ENCODE results near the gene SEMA3A. TPM values are rescaled to one million over a fixed set of nuclear protein-coding genes. Genes with fewer than 3 reads are reported as not detected.

Gene SEMA3A
- total RNA-seq, 1 experiment from 2014 or later = 43.3 TPM

- no TSS peak for BruUV-seq (replicated peaks)
- CTCF ChIA-PET = no interaction called here
- POLR2A ChIA-PET = no interaction called here
- DNase-seq (ENCODE audit: low read depth, low spot score) (no peak), ATAC-seq (no peak)
- Histone ChIP-seq H3K36me3 (ENCODE audit: control insufficient read depth, insufficient read depth, low read length) (no peaks in the 10 kb centered on the region), H3K27ac (ENCODE audit: low read length) (peak overlapping the region; percentile 69; the same call in 1 of the 2 replicates), H3K4me3 (ENCODE audit: low read depth in 2 of 2, low read length in 2 of 2) (no peak overlapping the region), H3K4me1 (ENCODE audit: control insufficient read depth, insufficient read depth, low read length) (peaks cover 17% of the 10 kb centered on the region), H3K9me3 (ENCODE audit: control insufficient read depth, insufficient read depth, low read depth, low read length) (no peaks in the 10 kb centered on the region), H3K27me3 (ENCODE audit: control insufficient read depth, insufficient read depth, low read length) (no peaks in the 10 kb centered on the region)
- intact Hi-C loops (cut with micrococcal nuclease; ENCODE audit: unreplicated experiment) = no loop called here
- in situ Hi-C loops (cut with HindIII; ENCODE audit: low pct_unique_long_range_greater_than_20kb, low sequenced_read_pairs) = no loop called here
- no peak for TF ChIP-seq TCF7L2 (IDR thresholded peaks at IDR 0.05; ENCODE audit: low read depth, low read length)
- TF ChIP-seq POLR2AphosphoS5 (IDR thresholded peaks at IDR 0.05; ENCODE audit: low read depth, low read length) = no peak
- TF ChIP-seq, protein P1, sequence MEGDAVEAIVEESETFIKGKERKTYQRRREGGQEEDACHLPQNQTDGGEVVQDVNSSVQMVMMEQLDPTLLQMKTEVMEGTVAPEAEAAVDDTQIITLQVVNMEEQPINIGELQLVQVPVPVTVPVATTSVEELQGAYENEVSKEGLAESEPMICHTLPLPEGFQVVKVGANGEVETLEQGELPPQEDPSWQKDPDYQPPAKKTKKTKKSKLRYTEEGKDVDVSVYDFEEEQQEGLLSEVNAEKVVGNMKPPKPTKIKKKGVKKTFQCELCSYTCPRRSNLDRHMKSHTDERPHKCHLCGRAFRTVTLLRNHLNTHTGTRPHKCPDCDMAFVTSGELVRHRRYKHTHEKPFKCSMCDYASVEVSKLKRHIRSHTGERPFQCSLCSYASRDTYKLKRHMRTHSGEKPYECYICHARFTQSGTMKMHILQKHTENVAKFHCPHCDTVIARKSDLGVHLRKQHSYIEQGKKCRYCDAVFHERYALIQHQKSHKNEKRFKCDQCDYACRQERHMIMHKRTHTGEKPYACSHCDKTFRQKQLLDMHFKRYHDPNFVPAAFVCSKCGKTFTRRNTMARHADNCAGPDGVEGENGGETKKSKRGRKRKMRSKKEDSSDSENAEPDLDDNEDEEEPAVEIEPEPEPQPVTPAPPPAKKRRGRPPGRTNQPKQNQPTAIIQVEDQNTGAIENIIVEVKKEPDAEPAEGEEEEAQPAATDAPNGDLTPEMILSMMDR (IDR thresholded peaks at IDR 0.05) = no peak
- TF ChIP-seq SIN3A (IDR thresholded peaks at IDR 0.05; ENCODE audit: borderline replicate concordance, insufficient read depth, low read depth, low read length) = no peak
- no peak for TF ChIP-seq REST (IDR thresholded peaks at IDR 0.05; ENCODE audit: insufficient read depth in 1 of 2, low read depth in 2 of 2, low read length in 1 of 2)
Measured at GRCh38 chr7:84144480-84144879, 50.1 kb downstream of the SEMA3A start.

DNA sequence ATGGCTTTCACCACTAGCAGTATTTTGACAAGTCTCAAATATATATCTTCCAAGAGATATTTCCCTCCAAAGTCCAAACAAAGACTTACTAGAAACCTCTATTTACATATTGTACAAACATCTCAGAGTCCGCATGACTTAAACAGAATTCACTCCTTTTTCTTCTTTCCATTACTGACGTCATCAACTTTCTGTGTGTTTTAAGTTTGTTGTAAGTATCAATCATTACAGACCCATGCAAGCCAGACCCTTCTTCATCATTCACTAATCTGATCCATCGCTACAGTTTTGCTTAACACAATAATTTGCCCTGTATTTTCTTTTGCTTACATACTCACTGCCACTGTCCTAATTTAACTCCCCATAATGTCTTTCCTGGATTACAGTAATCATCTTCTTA is 51.9 kb downstream of the SEMA3A start:
- in situ Hi-C loops (cut with HindIII; ENCODE audit: low pct_unique_long_range_greater_than_20kb, low sequenced_read_pairs) = no loop called here
- no peaks in the 10 kb centered on the region for H3K9me3 ChIP-seq (ENCODE audit: control insufficient read depth, insufficient read depth, low read depth, low read length)
- H3K27ac ChIP-seq (ENCODE audit: low read length) = peak overlapping the region; percentile 12; the same call in 1 of the 2 replicates
- H3K4me1 ChIP-seq (ENCODE audit: control insufficient read depth, insufficient read depth, low read length) = peaks cover 19% of the 10 kb centered on the region
- CTCF ChIA-PET = no interaction called here
- H3K36me3 ChIP-seq (ENCODE audit: control insufficient read depth, insufficient read depth, low read length) = no peaks in the 10 kb centered on the region
- H3K4me3 ChIP-seq (ENCODE audit: low read depth in 2 of 2, low read length in 2 of 2) = no peak overlapping the region
- intact Hi-C loops (cut with micrococcal nuclease; ENCODE audit: unreplicated experiment) = no loop called here
- POLR2A ChIA-PET = no interaction called here
- TF ChIP-seq SIN3A (IDR thresholded peaks at IDR 0.05; ENCODE audit: borderline replicate concordance, insufficient read depth, low read depth, low read length) (no peak), REST (IDR thresholded peaks at IDR 0.05; ENCODE audit: insufficient read depth in 1 of 2, low read depth in 2 of 2, low read length in 1 of 2) (no peak), POLR2AphosphoS5 (IDR thresholded peaks at IDR 0.05; ENCODE audit: low read depth, low read length) (no peak), TCF7L2 (IDR thresholded peaks at IDR 0.05; ENCODE audit: low read depth, low read length) (no peak)
- TF ChIP-seq, protein P1 (IDR thresholded peaks at IDR 0.05) = no peak
- no peak for ATAC-seq
- DNase-seq (ENCODE audit: low read depth, low spot score) = no peak
- no TSS peak for BruUV-seq (replicated peaks)
- no peaks in the 10 kb centered on the region for H3K27me3 ChIP-seq (ENCODE audit: control insufficient read depth, insufficient read depth, low read length)

All from Panc1 (cell line).